HG03432 (cell line): ENCODE measurements around the gene ACOXL.
"Not testable (repeated sequence)": the region's sequence is repeated elsewhere in the genome, so short reads cannot be mapped to it uniquely, and the experiment has no call there.

Experiments
- ATAC-seq: cut with Tn5 transposase; IDR thresholded peaks from one replicate; pipeline ENCODE4 v1.9.1; 2021; ENCODE audit warnings: mild to moderate bottlenecking, moderate library complexity; ENCODE audit not compliant: unreplicated experiment

Gene ACOXL

DNA sequence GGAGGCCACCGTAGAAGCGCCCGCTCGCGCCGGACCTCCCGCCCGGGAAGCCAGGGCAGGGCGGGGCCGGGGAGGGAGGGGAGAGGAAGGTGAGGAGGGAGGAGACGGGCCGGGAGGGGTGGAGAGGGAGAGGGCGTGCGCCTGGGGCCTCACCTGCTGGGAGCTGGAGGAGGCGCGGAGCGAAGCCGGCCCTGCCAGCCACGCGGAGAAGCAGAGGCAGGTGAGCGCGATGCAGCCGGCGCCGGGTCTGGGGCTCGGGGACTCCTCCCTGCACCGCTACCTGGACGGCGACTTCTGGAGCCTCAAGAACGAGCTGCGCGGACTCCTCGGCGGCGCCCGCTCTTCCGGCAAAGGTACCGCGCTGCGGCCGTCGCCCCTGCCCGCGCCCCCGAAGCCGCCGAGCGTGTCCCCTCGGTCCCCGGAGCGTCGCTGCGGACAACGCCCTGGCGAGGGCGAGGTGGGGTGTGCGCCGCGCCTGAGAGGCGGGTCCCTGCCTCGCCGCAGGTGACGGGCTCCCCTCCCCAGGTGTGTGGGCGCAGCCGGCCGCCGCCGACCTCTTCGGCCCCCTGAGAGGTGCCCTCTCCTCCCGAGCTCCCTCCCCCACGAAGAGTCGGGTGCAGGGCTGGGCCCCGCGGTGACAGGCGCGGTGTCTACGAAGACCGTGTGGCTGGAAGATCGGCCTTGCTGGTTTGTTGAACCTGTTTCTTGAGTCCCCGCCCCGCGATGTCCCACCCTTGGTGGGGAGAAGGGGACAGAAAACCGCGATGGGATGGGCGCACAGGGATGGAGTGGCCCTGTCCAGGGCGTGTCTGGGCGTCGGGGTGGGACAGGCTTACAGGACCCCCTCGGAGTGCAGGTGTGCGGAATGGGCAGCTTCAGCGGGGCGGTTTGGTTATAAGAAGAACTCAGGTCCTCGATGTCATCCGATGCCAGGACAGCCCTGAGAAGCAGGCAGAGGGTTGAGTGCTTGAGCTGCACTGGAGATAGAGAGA, at the start of gene ACOXL:
Gene ACOXL, plus strand, starts transcription at position 152 of the 992 bp plus-strand sequence. CDS start 35,817 bp downstream, outside the sequence.
- ATAC-seq: peak; percentile 50

DNA sequence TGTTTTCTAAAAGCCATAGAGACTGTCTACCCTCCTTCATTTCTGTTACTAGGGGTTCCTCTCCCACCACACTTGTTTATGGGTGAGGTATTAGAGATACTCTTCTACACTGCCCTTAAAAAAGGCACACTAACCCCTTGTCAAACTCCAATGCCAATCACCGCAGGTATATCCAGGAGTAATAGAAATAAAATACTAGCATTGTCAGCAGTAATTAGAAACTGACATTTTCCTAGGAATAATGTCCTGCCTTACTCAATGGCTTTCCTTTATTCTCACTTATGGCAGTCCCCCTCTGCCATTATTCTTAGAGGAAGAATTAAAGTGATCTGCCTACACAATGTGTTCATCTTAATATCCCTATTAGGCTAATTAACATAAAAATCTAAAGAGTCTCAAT, 49.5 kb upstream of the ACOXL start:
- no peak for ATAC-seq

DNA sequence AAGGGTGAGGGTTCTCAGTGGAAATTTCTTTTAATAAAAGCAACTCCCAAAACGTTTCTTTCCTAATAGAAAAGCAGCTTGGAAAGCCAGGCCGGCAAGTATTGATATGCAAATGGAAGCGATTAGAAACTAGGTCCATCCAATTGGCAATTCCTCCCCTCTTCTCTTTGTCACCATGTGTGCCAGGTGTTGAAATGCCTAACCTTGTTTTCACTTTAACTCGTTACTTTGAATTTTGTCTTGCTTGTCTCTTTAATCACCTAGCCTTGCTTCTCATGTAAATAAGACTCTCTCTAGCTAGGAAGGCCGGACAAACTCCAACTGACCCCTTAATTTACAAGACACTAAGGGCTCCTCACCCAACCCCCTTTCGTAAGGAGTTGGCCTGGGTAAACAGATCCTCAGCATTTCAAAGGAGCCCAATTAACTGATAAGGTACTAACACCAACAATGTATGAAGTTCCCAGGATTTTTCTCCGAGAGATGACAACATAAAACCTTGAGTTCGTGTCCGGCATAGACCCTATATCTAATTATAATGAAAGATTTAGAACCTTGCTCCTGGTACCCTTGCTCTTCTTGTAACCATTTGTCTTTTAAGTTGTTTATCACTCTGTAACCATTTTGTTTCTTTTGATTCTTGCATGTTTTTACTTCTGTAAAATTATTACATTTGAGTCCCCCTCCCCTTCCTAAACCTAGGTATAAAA, 44.4 kb upstream of the ACOXL start:
- ATAC-seq: not testable (repeated sequence)

- ATAC-seq: no peak
Observed at GRCh38 chr2:110688594-110689091, 43.7 kb upstream of the ACOXL start.

DNA sequence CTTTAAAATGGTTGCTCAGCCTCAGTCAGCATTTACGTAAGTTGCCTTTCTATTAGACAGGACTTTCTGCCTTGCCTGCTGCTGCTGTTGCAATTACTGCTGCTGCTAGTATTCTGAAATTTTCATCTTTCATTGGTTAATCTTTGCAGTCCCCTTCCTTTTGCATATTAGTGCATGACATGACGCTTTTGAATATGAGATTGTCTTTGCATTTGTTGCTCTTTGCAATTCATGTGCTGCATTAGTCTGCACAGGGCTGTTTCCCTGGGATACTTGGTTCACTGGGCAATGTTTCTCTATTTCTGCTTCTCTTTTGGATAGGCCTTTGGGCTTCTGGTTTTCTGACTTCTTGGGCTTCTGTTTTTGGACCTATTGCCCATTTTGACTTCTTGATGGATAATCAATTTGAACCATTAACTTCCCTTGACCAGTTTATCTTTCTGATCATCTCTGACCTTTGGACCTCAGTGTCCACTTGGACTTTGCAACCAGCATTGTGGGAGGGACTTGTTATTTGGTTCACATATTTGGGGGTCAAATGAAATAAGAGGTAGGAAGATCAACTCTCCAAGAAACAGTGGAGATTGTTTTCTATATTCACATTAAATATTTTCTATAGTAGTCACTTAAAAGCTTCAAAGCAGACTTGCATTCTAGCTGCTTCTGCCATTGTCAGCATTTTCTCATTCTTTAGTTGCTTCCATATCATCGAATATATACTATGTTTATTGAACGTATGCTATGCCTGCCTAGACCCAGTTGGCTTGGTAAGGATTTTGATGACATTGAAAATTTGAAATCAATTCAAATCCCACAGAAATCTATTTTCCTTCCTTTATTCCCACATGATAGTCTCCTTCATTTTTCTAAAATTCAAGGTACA, 42.0 kb upstream of the ACOXL start:
- ATAC-seq: no peak

DNA sequence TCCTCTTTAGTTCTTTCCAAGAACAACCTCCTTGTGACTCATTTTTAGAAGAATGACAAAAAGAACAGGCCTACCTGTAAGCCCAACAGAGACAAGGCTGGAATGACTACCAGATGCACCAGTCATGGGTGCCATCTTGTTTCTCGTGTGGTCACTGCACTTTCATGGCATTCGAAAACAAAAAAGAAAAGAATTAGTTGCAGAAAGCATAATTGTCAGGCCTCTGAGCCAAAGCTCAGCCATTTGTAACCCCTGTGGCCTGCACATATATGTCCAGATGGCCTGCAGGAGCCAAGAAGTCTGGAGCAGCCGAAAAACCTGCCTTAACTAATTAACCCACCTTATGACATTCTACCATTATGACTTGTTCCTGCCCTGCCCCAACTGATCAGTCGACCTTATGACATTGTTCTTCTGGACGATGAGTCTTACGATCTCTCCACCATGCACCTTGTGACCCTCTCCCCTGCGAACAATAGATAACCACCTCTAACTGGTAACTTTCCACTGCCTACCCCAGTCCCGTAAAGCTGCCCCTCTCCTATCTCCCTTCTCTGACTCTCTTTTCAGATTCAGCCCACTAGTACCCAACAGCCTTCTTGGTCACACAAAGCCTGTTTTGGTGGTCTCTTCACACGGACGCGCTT, 40.6 kb upstream of the ACOXL start:
- ATAC-seq: no peak

- not testable (repeated sequence) for ATAC-seq
Observed at GRCh38 chr2:110695146-110695898, 37.1 kb upstream of the ACOXL start.

- ATAC-seq: not testable (repeated sequence)
Observed at GRCh38 chr2:110698253-110698652, 34.1 kb upstream of the ACOXL start.

- ATAC-seq: no peak
Observed at GRCh38 chr2:110702514-110703380, 29.6 kb upstream of the ACOXL start.

GRCh38 chr2:110707386-110707965, 24.9 kb upstream of the ACOXL start:
- ATAC-seq: no peak

DNA sequence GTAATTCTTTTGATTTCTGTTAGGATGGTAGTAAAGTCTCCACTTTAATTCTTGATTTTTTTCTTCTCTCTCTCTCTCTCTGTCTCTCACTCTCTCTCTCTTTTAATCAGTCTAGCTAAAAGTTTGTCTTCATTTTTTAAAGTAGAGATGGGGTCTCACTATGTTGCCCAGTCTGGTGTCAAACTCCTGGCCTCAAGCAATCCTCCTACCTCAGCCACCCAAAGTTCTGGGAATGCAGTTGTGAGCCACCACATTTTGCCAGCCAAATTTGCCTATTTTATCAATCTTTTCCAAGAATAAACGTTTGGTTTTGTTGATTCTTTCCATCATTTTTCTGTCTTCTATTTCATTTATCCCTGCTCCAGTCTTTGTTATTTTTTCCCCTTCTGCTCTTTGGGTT, 23.9 kb upstream of the ACOXL start:
- ATAC-seq: no peak

GRCh38 chr2:110712737-110713136, 19.6 kb upstream of the ACOXL start:
- no peak for ATAC-seq

DNA sequence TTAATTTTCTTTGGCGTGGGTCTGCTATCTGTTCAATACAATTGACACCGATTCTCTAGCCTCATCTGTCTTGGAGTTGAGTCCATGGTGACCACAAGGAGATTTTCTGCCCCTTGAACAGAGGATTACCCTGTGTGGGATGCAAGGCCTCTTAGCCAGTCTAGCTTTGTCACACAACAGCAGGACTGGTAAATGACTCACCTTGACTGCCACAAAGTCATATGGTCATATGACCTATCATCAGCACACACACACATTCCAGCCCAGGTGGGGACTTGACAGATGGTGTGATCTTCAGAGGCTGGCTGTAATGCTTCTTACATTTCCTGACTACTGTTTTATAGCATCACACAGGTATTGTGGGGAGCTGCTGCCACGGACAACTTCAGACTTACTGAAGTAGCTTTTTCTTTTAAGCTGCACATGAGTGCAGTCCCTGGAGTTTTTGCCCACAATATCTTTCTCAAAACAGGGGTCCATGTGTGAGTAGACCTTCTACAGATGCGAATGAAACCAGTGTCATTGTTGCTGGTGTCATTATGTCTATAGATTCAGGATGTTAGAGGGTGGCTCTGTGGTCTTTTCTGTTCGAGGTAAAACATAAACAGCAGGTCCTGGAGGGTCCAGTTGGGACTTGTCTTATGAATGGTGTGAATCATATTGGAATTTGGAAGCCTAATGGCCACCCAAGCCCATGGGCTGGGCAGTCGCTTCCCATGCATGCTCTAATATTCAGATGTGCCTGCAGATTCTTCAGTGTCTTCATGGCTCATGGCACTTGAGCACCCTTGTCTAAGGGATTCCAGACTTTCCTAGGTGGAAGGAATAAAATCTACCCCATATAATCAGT, 18.6 kb upstream of the ACOXL start:
- no peak for ATAC-seq

DNA sequence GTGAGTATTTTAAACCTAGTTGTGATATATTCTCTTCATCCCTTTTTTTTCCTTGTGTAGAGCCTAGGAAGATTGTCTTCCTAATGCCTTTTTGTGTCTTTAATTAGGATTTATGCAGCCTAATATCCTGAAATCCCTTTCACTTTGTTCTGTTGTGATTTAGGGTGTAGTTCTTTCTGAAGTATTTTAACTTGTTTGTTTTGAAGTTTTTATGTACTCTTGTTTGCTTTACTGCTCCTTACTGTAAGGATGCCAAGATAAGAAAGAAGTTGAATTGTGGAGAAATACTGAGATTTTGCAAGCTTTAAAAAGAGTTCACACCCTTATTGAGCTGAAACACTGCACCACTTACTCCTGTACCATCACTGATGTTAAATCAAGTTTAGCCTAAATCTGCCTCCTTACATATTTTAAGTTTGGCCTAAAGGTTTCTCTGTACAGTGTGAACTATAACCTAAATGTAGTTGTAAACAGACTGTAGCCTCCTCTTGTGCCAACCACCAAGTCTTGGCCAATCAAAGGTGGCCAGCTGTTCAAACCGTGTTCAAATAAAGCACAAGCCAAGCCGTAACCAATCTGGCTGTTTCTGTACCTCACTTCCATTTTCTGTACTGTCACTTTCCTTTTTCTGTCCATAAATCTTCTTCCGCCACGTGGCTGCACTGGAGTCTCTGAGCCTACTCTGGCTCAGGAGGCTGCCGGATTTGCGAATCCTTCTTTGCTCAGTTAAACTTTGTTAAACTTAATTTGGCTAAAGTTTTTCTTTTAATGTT, 17.7 kb upstream of the ACOXL start:
- ATAC-seq: no peak

DNA sequence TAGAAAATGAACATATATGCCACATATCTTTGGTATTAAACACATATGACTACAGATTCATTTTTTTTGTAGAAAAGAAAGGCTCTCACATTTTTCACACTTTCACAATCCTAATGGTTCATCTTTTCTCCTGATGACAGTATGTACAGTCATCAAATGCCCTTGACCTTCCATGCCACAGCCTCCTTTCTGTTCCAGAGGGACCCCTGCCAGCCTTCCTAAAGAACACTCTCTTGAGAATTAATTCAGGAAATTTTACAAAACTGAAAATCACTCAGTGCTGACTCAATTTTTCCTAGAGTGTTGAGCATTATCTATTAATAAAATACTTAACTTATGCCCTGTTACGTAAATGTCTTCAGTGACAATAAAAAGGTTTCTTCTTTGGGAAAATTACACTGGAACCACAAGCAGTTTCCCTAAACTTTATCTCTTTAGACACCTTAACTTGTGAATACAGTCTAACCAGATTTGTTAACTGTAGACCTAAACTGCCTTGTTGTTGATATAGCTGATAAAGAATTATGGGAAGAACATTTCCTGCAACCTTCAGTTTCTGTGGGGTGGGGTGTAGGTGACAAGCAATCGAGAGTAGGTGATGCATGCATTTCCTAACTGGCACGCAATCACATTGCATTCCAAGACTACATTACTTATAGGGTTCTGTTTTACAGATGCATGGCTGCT, 15.3 kb upstream of the ACOXL start:
- ATAC-seq: no peak

DNA sequence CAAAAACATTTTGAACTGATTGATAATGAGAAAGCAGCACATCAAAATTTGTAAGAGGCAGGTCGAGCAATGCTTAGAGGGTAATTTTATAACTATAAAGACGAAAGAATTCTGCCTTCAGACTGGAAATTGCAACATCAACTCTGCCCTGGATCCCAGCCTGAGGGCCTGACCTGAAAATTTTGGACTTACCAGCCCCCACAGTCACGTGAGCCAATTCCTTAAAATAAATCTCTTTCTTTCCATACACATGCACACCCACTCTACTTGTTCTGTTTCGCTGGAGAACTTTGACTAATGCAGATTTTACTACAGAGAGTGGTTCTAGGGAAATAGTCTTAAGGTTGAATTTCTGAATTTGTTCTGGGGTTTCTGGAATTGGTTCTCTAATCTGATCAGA, 14.6 kb upstream of the ACOXL start:
- no peak for ATAC-seq
